BE2C (cell line): ENCODE results near the gene USP40.

Experiments used
- DNase-seq: peaks from one replicate; pipeline ENCODE4 v3.0.0-alpha.2; 2020
- H3K27me3 ChIP-seq: fragments of 250-450 bp; sonication (Bioruptor Pico); 2 replicates; pipeline ENCODE4 v1.5.1; 2020; ENCODE audit warnings: mild to moderate bottlenecking
- H3K36me3 ChIP-seq: fragments of 250-450 bp; sonication (Bioruptor Pico); 2 replicates; pipeline ENCODE4 v1.5.1; 2020; ENCODE audit warnings: mild to moderate bottlenecking
- H3K4me1 ChIP-seq: fragments of 250-450 bp; sonication (Bioruptor Pico); 2 replicates; pipeline ENCODE4 v1.5.1; 2020
- H3K4me3 ChIP-seq: 2 replicates; pipeline ENCODE4 v1.5.1; 2011; ENCODE audit warnings: low read depth, low read length
- H3K9me3 ChIP-seq: fragments of 250-450 bp; sonication (Bioruptor Pico); 2 replicates; pipeline ENCODE4 v1.5.1; 2020
- TF ChIP-seq, protein P1 (sequence below): IDR thresholded peaks from 2 replicates; pipeline ENCODE4 v1.5.1; 2012; ENCODE audit warnings: mild to moderate bottlenecking, low read depth, low read length

The USP40 gene

GRCh38 chr2:233489666-233490065 is 76.9 kb downstream of the USP40 start:
- TF ChIP-seq, protein P1, sequence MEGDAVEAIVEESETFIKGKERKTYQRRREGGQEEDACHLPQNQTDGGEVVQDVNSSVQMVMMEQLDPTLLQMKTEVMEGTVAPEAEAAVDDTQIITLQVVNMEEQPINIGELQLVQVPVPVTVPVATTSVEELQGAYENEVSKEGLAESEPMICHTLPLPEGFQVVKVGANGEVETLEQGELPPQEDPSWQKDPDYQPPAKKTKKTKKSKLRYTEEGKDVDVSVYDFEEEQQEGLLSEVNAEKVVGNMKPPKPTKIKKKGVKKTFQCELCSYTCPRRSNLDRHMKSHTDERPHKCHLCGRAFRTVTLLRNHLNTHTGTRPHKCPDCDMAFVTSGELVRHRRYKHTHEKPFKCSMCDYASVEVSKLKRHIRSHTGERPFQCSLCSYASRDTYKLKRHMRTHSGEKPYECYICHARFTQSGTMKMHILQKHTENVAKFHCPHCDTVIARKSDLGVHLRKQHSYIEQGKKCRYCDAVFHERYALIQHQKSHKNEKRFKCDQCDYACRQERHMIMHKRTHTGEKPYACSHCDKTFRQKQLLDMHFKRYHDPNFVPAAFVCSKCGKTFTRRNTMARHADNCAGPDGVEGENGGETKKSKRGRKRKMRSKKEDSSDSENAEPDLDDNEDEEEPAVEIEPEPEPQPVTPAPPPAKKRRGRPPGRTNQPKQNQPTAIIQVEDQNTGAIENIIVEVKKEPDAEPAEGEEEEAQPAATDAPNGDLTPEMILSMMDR, result no peak
- H3K36me3 ChIP-seq, result 0 out of 2 replicates have a peak, but pooled peaks cover 5% of the 10 kb centered on the region
- no peaks in the 10 kb centered on the region; the same call in 1 of the 2 replicates for H3K4me1 ChIP-seq
- no peaks in the 10 kb centered on the region for H3K27me3 ChIP-seq
- H3K4me3 ChIP-seq, result no peak overlapping the region
- DNase-seq, result no peak
- H3K9me3 ChIP-seq, result no peaks in the 10 kb centered on the region

DNA sequence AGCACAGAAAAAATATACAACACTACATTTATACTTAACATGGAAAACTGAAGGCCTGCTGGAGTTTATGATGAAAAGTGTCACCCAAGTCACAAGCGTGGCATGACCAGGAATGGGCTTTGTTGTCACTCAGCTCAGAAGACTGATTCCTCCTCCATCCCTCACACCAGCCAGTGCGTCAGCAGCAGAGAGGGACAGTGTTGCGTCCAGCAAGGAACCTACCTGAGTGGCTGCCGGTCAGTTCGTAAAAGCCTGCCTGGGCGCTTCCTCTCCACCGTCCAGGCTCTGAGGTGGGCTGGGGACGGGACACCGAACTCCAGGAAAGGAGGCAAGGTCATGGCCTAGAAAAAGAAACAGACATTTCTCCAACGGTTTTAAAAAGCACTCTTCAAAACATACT is 77.4 kb downstream of the USP40 start:
- TF ChIP-seq, protein P1, result no peak
- Histone ChIP-seq H3K27me3 (no peaks in the 10 kb centered on the region), H3K36me3 (0 out of 2 replicates have a peak, but pooled peaks cover 5% of the 10 kb centered on the region), H3K4me3 (no peak overlapping the region), H3K9me3 (no peaks in the 10 kb centered on the region), H3K4me1 (no peaks in the 10 kb centered on the region; the same call in 1 of the 2 replicates)
- no peak for DNase-seq

DNA sequence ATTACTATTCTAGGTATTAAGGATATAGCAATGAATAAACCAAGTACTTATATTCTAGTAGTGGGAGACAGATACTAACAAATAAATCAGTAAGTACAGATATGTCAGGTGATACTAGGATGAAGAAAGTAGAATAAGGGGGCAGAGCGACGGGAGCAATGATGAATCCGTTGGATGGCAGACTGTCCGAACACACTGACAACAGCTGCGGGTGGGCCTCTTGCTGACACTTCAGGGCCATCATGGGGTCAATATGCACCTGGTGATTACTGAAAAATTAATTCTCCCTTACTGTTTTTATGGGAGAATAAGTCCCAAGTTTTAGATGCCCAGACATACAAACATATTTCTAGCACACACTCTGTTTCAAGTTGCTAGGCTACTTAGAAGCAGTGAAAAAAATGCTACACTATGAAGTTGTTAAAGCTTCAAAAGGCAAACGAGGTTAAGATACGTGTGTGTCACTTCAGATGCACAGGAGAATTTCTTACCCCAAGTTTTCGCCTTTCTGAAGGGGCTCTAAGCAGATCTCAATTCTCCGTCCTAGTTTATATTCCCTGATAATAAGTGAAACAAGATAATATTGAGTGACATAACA is 78.7 kb downstream of the USP40 start:
- H3K4me3 ChIP-seq, result no peak overlapping the region
- TF ChIP-seq, protein P1, result no peak
- H3K27me3 ChIP-seq, result no peaks in the 10 kb centered on the region
- H3K36me3 ChIP-seq, result 0 out of 2 replicates have a peak, but pooled peaks cover 5% of the 10 kb centered on the region
- no peak for DNase-seq
- H3K9me3 ChIP-seq, result no peaks in the 10 kb centered on the region
- H3K4me1 ChIP-seq, result no peaks in the 10 kb centered on the region; the same call in 1 of the 2 replicates

GRCh38 chr2:233486778-233487552 is 79.6 kb downstream of the USP40 start:
- Histone ChIP-seq H3K36me3 (peaks cover 5% of the 10 kb centered on the region; the same call in 1 of the 2 replicates), H3K27me3 (no peaks in the 10 kb centered on the region), H3K4me1 (no peaks in the 10 kb centered on the region; the same call in 1 of the 2 replicates), H3K9me3 (no peaks in the 10 kb centered on the region), H3K4me3 (no peak overlapping the region)
- TF ChIP-seq, protein P1, result no peak
- DNase-seq, result no peak

DNA sequence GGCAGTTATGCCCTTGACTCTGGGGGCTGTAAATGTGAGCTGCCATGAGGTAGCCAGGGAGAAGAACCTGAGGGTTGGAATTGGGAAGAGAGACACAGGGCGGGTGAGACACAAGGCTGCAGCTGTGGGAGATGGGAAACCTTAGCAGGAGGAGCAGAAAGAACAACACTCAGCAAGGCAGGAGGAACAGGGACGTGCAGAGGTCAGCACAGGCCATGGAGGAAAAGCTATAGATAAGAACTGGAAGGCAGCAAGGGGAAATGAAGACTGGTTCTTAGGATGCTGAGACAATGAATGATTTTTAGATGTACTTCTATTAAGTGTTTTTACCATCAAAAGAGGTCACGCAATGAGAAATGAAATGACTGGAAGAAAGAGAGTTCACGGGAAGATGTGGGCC is 80.2 kb downstream of the USP40 start:
- H3K36me3 ChIP-seq, result peaks cover 4% of the 10 kb centered on the region; the same call in 1 of the 2 replicates
- no peaks in the 10 kb centered on the region for H3K27me3 ChIP-seq
- TF ChIP-seq, protein P1, result no peak
- DNase-seq, result no peak
- H3K4me3 ChIP-seq, result no peak overlapping the region
- H3K4me1 ChIP-seq, result peaks cover 4% of the 10 kb centered on the region
- H3K9me3 ChIP-seq, result no peaks in the 10 kb centered on the region

DNA sequence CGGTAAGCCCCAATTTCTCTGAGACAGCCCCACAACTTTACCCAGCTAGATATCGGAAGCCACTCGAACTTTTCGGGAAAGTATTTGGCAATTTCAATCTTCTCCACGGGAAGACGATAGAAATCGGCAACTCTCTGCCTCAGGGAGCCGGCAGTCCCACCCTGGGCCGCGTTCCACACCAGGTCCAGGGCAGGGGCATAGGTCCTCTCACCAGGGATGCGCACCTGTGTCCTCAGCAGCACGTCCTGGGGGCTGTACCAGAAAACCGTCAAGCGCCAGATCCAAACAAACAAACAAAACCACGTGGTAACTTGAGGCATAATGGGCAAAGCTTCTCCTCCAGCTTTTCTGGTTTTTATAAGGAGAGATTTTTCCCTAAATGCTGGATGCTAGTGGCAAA is 80.9 kb downstream of the USP40 start:
- Histone ChIP-seq H3K4me3 (no peak overlapping the region), H3K4me1 (peaks cover 11% of the 10 kb centered on the region), H3K36me3 (peaks cover 3% of the 10 kb centered on the region; the same call in 1 of the 2 replicates), H3K9me3 (no peaks in the 10 kb centered on the region), H3K27me3 (no peaks in the 10 kb centered on the region)
- no peak for DNase-seq
- TF ChIP-seq, protein P1, result no peak
